DMS53 (cell line): ENCODE measurements around the gene OPN1MW.
"Not testable (repeated sequence)": the region's sequence is repeated elsewhere in the genome, so short reads cannot be mapped to it uniquely, and the experiment has no call there.

Experiments
- DNase-seq: peaks from one replicate; lab custom pipeline; 2025; lab: John Stamatoyannopoulos, UW

Gene OPN1MW

GRCh38 chrX:154182296-154182695 is at the start of gene OPN1MW:
Gene OPN1MW (plus strand): TSS chrX:154182596. CDS start chrX:154182678, 82 bp downstream.
- not testable (repeated sequence) for DNase-seq

GRCh38 chrX:154135458-154136229 is 46.8 kb upstream of the OPN1MW start:
- no peak for DNase-seq

- peak; percentile 63 for DNase-seq
Measured at GRCh38 chrX:154136627-154137161, 45.7 kb upstream of the OPN1MW start.

- no peak for DNase-seq
Measured at GRCh38 chrX:154138857-154139256, 43.5 kb upstream of the OPN1MW start.

- no peak for DNase-seq
Measured at GRCh38 chrX:154140206-154140605, 42.2 kb upstream of the OPN1MW start.

- no peak for DNase-seq
Measured at GRCh38 chrX:154140742-154141141, 41.7 kb upstream of the OPN1MW start.

GRCh38 chrX:154142386-154142785 is 40.0 kb upstream of the OPN1MW start:
- no peak for DNase-seq

- DNase-seq, result no peak
Measured at GRCh38 chrX:154142950-154143745, 39.2 kb upstream of the OPN1MW start.

- DNase-seq, result not testable (repeated sequence)
Measured at GRCh38 chrX:154144010-154144409, 38.4 kb upstream of the OPN1MW start, which contains the start of gene OPN1LW. Gene OPN1LW (plus strand): TSS chrX:154144243. CDS start chrX:154144284, 41 bp downstream.

GRCh38 chrX:154151030-154151429 is 31.4 kb upstream of the OPN1MW start:
- DNase-seq, result not testable (repeated sequence)

GRCh38 chrX:154156221-154156620 is 26.2 kb upstream of the OPN1MW start:
- not testable (repeated sequence) for DNase-seq

- DNase-seq, result not testable (repeated sequence)
Measured at GRCh38 chrX:154157207-154157606, 25.2 kb upstream of the OPN1MW start.

GRCh38 chrX:154159345-154159744 is 23.1 kb upstream of the OPN1MW start:
- DNase-seq, result not testable (repeated sequence)

- DNase-seq, result not testable (repeated sequence)
Measured at GRCh38 chrX:154164902-154165301, 17.5 kb upstream of the OPN1MW start.

GRCh38 chrX:154168384-154168783 is 14.0 kb upstream of the OPN1MW start:
- not testable (repeated sequence) for DNase-seq

- DNase-seq, result not testable (repeated sequence)
Measured at GRCh38 chrX:154172535-154172943, 9.9 kb upstream of the OPN1MW start.

- DNase-seq, result not testable (repeated sequence)
Measured at GRCh38 chrX:154174356-154174755, 8.0 kb upstream of the OPN1MW start.

- not testable (repeated sequence) for DNase-seq
Measured at GRCh38 chrX:154183794-154184193, 1.4 kb downstream of the OPN1MW start.

- not testable (repeated sequence) for DNase-seq
Measured at GRCh38 chrX:154192846-154193245, 10.4 kb downstream of the OPN1MW start.

- DNase-seq, result not testable (repeated sequence)
Measured at GRCh38 chrX:154194316-154194715, 11.9 kb downstream of the OPN1MW start.

- DNase-seq, result not testable (repeated sequence)
Measured at GRCh38 chrX:154196466-154196865, 14.1 kb downstream of the OPN1MW start.

GRCh38 chrX:154209670-154210418 is 27.4 kb downstream of the OPN1MW start:
- DNase-seq, result not testable (repeated sequence)
